GM19328 (cell line): ENCODE results near the gene ATP6V0D1.
"Not testable (repeated sequence)": the region's sequence is repeated elsewhere in the genome, so short reads cannot be mapped to it uniquely, and the experiment has no call there.

ENCODE experiments used
- ATAC-seq: cut with Tn5 transposase; IDR thresholded peaks from one replicate; pipeline ENCODE4 v1.9.1; 2021; ENCODE audit warnings: mild to moderate bottlenecking, moderate library complexity; ENCODE audit not compliant: unreplicated experiment

Gene ATP6V0D1

GRCh38 chr16:67429799-67430503 is 51.0 kb downstream of the ATP6V0D1 start:
- ATAC-seq: no peak

DNA sequence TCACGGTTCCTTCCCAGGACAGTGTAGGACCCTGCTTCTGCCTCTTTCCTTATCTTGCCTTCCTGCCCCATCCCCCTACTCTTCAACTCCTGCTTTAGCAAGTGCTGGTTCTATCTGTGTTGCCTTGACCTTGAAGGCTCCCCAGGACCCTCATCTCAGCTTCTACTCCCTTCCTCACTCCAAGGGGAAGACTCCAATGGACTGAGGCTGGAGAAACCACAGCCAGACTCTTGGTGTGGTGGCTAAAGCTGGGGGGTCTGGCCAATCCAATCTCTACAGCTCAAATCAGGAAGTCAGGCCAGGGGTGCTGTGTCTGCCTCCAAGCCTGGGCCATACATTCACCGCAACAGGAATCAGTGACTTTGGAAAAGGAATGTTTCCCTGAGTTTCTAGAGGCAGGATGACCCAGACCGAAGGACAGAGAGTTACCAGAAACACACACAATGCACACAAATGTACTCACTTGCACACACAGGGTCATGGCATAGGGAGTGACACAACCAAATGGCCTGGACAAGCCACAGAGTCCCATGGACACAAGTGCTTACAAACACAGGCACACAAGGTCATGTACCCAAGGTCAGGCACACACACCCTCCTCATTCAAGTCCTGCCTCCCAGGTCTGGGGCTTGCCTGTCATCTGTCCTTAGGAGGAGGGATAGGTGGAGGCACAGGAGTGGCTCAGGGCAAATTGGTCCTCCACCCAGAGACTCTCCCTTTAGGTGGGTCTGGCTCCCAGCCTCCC is 51.7 kb downstream of the ATP6V0D1 start:
- ATAC-seq: no peak

DNA sequence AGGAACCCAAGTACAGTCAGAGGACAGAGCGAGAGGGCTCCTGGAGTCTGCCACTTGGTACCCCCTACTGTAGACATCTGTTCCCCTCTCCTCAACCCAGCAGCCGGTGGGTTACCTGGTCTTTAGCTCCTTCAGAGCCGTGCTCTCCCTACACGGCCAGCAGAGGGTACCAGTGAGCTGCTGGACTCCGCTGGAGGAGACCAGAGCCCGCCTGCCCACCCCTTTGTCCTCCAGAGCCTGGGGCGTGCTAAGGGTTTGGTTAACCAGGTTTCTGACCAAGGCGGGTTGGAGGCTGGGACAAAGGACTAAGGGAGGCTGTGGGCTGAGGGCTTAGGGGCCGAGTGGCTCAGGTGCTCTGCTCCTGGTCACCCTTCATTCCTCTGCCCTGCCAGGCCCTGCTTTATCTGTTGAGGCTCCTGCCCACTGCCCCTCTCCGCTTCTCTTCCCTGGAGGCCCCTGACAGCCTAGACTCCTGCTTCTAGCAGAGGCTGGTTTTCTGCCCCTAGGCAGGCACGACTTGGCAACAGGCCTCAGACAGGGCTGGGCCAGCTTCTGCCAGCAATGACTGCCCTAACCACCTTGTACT is 52.7 kb downstream of the ATP6V0D1 start:
- ATAC-seq: no peak

GRCh38 chr16:67426950-67427349 is 54.0 kb downstream of the ATP6V0D1 start:
- no peak for ATAC-seq

DNA sequence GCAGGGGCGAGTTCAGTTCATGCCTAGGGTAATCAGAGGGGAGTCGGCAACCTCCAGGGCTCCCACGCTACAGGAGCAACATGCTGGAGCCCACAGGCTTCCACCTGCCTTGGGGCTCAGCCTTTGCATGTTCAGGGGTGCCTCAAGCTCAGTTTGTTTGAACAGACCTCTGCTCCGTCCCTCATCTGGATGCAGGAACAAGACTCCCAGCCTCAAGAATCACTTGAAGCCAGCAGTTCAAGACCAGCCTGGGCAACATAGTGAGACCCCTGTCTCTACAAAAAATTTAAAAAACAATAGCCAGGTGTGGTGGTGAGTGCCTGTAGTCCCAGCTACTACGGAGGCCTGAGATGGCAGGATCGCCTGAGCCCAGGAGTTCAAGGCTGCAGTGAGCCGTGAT is 54.9 kb downstream of the ATP6V0D1 start:
- ATAC-seq: no peak

DNA sequence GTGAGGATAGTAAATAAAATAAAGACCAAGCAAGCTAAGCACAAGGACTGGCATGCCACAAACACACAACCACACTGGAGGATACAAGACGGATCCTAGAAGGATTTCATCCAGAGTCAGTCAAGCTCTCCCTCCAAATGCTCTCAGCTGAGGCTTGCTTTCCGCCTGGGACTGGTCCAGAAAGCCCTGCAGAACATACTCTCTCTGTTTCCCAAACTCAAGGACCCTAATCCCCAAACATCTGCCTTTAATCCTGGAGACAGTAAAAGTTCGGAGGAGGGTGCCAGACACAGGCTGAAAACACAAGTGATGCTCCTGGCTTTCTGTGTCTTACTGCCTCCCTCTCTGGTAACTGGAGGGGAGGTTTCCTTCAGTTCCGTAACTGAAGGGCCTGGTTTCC is 55.4 kb downstream of the ATP6V0D1 start:
- ATAC-seq: no peak

GRCh38 chr16:67425061-67425460 is 55.9 kb downstream of the ATP6V0D1 start:
- ATAC-seq: no peak

GRCh38 chr16:67424261-67424615 is 56.7 kb downstream of the ATP6V0D1 start:
- ATAC-seq: no peak

GRCh38 chr16:67423611-67424260 is 57.2 kb downstream of the ATP6V0D1 start:
- no peak for ATAC-seq

GRCh38 chr16:67423015-67423414 is 57.9 kb downstream of the ATP6V0D1 start:
- ATAC-seq: no peak

DNA sequence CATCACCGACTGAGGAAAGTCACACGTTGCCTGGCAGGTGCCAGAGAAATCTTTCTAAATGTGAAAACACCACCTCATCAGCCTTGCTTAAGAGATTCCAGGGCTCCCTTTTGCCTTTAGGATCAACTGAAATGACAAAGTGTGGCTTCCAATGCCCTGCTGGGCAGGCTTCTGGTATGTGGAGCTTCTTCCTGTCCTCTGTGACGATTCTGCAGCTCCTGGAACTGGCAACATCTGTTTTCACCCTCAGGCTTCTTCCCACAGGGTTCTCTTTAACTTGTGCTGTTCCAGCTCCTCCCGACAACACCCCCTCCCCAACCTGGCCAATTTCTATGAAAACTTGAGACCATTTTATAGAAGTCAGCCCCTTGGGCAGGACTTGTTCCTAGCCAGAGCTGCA is 59.9 kb downstream of the ATP6V0D1 start:
- no peak for ATAC-seq

DNA sequence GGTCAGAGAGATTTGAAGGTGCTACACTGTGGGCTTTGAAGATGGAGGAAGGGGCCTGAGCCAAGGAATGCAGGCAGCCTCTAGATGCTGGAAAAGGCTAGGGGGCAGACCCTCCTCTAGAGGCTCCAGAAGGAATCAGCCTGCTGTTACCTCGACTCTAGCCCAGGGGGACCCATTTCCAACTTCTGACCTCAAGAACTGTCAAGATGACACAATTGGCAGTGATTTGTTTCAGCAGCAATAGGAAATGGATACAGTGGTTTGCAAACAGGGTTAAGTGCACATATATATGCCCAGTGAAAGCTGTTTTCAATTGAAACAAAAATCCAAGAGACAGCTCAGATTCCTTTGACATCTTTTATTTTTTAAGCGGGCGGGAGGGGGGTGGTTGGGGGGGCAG is 61.0 kb downstream of the ATP6V0D1 start:
- no peak for ATAC-seq

DNA sequence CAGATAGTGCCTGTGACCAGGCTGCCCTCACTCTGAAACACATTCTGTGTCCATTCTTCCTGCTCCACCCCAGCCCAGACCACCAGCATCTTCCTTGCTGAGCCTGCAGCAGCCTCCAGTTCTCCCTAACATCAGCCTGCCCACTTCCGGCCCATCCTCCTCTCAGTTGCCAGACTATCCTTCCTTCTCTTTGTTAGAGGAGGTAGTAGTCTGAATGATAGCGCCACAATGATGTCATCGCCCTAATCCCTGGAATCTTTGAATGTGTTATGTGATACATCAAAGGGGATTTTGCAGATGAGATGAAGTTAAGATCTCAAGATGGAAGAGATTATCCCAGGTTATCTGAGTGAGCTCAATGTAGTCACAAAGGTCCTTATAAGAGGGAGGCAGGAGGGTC is 61.5 kb downstream of the ATP6V0D1 start:
- no peak for ATAC-seq

DNA sequence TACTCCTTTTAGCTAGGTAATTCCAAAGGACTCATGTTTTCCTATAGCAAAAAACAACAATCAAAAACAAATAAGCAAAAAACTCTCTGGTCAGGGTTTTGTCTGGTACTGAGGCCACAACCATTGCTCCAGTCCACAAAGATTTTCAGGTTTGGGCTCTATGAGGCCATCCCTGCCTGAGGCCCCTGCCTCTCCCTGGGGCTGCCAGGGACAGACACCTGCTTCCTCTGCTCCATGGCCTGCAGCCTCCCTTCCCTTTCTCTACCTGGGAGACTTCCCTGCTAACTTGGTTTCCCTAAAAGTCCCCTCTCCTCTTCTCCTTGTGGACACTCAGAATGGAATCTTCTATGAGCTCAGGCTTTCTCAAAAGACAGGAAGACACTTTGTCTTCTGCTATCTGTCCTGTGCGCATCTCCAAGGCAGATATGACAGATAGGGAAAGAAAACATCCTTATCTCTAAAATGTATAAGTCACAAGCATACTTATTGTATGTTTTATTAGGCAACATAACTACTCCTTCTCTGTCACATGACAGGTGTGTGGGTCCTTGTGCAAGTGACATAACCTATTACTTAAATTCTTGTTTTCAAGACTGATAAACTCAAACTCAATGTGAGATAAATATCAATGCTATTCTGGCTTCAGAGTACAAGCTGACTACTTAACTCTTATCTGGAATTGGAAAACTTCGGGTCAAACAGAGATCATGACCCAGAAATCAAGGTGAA is 63.5 kb downstream of the ATP6V0D1 start:
- no peak for ATAC-seq

DNA sequence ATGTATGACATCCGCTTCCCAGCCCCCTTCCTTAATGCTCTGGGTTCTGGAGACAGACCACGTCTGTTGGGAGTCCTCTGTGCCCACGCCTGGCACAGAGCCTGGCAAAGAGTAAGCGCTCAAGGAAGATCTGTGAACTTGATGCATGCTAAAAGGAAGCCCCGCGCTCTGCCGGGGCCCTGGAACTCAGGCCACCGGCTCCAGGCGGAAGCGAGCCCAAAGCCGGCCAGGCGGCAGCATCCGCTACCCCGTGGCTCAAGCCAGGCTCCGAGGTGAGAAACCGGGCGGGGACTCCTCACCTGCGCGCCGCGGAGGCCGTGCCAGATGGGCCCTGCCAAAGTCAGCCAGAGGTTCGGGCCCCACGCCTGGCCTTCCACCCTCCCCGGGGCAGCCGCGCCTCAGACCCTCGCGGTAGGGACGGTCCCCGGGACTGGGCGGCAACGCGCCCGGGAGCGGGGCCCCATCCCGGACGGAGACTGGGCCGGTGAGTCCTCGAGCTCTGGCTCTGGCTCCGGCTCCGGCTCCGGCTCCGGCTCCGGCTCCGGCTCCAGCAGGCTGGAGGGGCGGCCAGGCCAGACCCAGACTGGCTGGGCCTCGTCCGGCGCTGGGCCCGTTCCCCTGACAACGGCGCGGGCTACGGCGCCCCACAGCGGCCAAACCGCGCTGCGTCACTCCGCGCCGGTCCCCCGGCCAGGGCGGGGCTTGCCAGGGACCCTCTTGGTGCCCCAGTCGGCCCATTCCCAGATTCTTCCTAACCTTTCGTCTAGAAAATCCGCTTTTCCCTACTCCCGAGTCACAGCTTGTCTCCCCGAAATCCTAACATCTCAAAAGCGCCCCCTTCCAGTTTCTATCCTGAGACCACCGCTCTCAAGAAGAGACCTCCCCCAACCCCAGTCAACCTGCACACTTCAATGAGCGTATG is 64.8 kb downstream of the ATP6V0D1 start, which contains the start of gene ZDHHC1:
ZDHHC1 (minus strand) TSS at position 606 of the 922 bp plus-strand sequence. CDS start 8,702 bp downstream, outside the sequence.
- ATAC-seq: no peak

- not testable (repeated sequence) for ATAC-seq
Observed at GRCh38 chr16:67415421-67415820, 65.5 kb downstream of the ATP6V0D1 start.

GRCh38 chr16:67413978-67414911 is 66.7 kb downstream of the ATP6V0D1 start:
- no peak for ATAC-seq

GRCh38 chr16:67412294-67412693 is 68.7 kb downstream of the ATP6V0D1 start:
- no peak for ATAC-seq

GRCh38 chr16:67411339-67411738 is 69.6 kb downstream of the ATP6V0D1 start:
- ATAC-seq: no peak
